C1 segment of cervical spinal cord (tissue), 14 donors: ENCODE results near the gene PROM2.
"Not testable (repeated sequence)": the region's sequence is repeated elsewhere in the genome, so short reads cannot be mapped to it uniquely, and the experiment has no call there.

Experiments used
- DNase-seq, 14 donors: peaks; one replicate each; lab custom pipeline; 2025; lab: John Stamatoyannopoulos, UW

PROM2 gene, protein sequence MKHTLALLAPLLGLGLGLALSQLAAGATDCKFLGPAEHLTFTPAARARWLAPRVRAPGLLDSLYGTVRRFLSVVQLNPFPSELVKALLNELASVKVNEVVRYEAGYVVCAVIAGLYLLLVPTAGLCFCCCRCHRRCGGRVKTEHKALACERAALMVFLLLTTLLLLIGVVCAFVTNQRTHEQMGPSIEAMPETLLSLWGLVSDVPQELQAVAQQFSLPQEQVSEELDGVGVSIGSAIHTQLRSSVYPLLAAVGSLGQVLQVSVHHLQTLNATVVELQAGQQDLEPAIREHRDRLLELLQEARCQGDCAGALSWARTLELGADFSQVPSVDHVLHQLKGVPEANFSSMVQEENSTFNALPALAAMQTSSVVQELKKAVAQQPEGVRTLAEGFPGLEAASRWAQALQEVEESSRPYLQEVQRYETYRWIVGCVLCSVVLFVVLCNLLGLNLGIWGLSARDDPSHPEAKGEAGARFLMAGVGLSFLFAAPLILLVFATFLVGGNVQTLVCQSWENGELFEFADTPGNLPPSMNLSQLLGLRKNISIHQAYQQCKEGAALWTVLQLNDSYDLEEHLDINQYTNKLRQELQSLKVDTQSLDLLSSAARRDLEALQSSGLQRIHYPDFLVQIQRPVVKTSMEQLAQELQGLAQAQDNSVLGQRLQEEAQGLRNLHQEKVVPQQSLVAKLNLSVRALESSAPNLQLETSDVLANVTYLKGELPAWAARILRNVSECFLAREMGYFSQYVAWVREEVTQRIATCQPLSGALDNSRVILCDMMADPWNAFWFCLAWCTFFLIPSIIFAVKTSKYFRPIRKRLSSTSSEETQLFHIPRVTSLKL

DNA sequence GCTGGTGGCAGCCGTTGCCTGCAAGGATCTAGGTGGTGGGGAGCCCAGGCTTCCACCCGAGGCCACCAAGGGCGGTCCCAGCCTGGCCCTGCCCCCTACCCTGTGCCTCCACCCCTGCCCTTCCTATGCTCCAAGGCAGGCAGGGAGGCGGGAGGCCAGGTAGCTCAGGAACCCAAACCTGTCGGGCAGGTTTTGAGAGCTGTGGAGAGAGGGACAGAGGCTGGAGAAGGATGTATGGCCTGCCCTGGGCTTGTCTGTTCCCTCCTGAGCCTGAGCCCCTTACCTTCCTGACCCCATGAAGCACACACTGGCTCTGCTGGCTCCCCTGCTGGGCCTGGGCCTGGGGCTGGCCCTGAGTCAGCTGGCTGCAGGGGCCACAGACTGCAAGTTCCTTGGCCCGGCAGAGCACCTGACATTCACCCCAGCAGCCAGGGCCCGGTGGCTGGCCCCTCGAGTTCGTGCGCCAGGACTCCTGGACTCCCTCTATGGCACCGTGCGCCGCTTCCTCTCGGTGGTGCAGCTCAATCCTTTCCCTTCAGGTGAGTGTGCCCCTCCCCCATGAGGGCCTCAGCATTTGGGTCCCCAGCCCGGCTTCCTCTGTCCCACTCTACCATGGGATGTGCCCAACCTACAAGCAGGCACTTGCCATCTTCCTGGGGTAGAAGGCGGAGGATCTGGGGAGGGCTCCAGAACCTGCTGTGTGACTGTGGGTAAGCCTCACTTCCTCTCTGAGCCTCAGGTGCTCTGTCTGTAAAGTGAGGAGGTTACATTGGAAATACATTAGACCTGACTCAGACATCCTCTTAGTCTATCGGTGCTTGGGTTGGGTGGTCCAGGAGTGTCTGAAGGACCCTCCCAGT, at the start of gene PROM2:
TSS of gene PROM2 (plus strand) at position 159 of the 860 bp plus-strand sequence. CDS start at position 296, 137 bp downstream.
- no peak for DNase-seq

- DNase-seq, result no peak
Measured at GRCh38 chr2:95225658-95226057, 48.6 kb upstream of the PROM2 start.

- peak in 10 of 14 donors; percentile 2 to 70 (median 36) for DNase-seq
Measured at GRCh38 chr2:95231723-95232122, 42.5 kb upstream of the PROM2 start.

DNA sequence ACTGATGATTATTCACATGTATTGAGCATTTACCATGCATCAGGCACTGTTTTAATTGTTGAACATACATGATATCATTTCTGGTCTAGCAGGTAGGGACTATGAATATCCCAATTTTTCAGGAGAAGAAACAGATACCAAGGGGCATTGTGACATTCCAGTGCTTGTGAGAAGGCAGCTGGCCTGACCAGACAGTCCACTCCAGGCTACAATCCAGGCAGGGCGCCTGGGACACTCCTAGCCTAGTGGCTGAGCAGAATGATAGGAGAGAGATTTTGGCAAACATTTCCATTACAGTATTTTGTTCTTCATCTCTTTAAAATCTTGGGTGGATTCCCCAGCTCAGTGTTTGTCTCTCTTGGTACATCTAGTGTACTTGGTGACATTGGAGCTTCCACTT, 42.0 kb upstream of the PROM2 start:
- DNase-seq, result peak in 1 of 14 donors; percentile 5

DNA sequence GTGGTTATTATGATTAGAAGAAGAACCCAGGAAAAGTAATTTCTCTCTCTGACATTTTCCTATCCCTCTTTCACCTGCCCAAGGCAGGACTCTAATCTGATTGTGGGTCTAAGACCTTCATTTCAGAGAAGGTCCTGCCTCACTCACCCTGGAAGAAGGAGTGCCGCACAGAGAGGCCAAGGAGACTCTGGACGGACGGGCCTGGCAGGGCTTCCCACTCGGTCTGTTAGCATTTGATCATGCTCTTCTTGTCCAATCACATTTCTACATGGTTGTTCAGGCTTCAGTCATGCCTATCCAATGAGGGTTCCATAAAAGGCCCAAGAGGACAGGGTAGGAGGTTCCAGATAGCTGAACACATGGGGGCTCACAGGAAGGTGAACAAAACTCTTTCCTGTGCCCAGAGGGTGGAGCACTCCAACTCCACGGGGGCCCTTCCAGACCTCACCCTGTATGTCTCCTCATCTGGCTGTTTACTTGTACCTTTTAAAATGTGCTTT, 39.9 kb upstream of the PROM2 start:
- no peak for DNase-seq

DNA sequence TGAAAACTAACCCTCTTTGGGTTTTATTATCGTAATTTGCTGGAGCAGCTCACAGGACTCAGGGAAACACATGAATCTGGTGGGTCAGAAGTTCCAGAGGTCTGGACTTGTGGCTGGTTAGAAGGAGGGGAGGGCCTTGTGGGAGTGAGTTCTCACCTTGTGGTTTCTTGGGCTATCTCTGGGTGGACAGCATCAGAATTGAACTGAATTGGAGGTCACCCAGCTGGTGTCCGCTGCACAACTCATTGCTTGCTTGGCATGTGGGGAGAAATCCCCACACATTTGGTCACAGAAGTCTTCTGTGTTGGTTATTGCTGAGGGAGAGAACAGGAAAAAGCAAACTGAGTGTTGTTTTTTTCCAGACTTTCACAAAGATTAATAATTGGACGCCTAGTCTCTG, 39.4 kb upstream of the PROM2 start:
- DNase-seq, result no peak

- DNase-seq, result no peak
Measured at GRCh38 chr2:95238131-95238530, 36.1 kb upstream of the PROM2 start.

DNA sequence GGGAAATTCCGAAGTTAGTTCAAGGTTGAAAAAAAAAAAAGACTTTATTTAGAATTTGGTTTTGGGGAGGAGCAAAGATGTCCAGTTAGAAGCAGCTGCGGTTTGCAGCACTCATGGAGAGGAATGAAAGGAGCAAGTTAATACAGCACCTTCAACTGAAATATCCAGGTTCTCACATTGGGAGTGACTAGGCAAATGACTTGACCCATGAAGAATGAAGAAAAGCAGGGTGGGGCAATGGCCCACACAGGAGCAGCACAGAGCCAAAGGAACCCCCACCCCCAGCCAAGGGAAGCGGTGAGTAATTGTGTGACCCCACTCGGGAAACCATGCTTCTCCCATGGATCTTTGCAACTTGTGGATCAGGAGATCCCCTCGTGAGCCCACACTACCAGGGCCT, 34.2 kb upstream of the PROM2 start:
- no peak for DNase-seq

GRCh38 chr2:95240556-95240955, 33.7 kb upstream of the PROM2 start:
- no peak for DNase-seq

GRCh38 chr2:95242084-95242483, 32.2 kb upstream of the PROM2 start:
- not testable (repeated sequence) for DNase-seq

- DNase-seq, result no peak
Measured at GRCh38 chr2:95258271-95258670, 16.0 kb upstream of the PROM2 start.

DNA sequence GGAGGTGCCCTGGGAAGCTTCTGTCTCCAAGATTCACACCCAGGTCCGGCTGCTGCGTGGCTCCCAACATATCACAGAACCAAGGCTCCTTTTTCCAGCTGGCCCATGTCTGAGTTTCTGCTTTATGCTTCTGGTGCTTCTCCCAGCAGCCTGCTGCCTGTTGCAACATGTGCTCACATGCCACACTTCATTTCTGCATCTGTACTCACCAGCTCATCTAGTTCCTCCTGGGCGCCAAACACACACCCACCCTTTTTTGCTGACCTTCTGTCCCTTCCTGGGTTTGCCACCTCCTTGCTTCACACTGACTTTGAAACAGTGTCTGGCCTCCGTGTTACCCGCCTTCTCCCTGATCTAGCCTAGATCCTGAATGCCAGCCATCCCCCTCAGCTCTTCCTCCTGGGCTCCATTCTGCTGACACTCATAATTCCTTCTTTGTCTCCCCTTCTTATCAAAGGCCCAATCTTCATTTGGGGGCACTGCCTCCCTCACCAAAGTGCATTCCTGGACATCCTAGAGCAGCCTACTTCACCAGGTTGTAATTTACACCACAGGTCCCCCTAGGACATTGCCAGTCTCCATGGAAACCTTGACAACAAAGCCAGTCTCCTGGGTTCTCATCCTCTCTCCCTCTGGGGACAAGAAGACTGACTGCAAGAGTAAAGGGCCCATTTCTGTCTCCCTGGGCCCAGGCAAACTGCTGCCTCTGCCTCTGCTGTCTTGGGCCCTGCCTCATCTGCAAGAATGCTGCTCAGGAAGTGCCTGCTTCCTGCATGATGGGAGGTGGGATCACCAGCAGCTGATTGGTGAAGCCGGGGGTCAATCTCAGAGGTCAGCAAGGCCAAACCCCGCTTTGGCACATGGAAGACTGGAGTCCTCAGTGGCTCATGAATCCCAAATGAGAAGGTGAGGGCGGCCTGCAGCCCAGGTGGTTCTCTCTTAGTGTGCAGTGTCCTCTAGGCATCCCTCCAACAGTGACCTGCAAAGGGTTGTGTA, 13.9 kb upstream of the PROM2 start:
- DNase-seq, result no peak

DNA sequence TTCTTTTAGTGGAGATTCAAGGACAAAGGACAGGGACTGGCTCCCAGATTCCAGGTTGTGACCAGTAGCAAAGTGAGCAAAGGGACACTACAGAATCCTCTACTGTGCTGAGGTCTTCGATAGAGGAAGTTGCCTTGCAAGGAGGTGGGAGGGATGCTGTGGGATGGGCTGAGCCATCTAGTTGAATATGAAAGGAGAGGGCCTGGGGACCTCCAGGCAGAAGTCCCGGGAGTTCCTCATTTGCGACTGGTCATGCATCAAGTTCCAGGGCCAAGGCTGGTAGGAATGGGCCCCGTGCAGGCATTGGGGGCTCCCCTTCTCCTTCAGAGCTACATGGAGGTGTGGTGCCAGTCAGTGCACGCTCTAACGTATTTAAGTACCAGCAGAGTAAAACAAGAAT, 12.6 kb upstream of the PROM2 start:
- DNase-seq, result no peak

- DNase-seq, result no peak
Measured at GRCh38 chr2:95262896-95263542, 11.2 kb upstream of the PROM2 start.

DNA sequence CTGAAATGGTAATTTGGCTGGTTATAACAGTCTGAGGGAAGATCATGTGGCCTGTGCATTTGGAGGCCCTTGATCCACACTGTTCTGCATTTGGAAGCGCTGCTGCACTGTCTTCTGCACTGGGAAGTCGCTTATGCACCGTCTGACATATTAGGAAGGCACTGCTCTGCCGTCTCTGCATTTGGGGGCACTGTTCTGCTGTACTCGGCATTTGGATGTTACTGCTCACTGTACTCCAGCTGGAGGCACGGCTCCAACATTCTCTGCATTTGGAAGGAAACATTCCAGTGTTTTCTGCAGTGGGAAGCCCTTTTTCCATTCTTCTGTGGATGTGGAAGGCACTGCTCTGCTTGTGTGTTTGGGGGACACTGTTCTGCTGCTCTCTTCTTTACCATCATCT, 9.6 kb upstream of the PROM2 start:
- DNase-seq, result peak in 5 of 14 donors; percentile 8 to 15 (median 11)

GRCh38 chr2:95265182-95265581, 9.1 kb upstream of the PROM2 start:
- DNase-seq, result no peak

DNA sequence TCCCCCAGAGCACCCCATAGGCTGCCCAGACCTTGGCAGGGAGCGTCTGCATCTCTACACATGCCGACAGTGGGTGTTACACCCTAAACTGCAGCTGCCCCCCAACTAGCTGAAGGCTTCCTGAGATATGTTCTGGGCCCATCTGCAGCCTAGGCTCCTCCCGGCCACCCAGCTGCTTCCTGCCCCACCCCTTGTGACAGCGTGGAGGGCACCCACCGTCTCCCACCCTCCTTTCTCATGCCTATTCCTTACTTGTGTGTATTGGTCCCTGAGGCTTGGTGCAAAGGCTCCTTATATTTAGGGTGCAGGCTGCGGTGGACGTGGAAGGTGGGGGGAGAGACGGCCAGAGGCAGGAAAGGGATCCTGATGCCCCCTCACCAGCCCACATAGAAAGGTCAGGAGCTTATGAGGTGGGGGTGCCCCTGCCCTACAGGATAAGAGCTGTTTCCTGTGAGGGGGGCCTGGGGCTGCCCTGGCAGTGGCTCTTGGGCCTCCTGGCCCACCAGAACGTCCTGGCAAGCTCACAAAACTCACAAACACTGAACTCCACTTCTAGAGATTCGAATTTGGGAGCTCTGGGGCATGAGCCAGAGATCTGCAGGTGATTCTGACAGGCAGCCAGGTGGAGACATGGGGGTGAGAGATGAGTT, 7.3 kb upstream of the PROM2 start:
- DNase-seq, result no peak

DNA sequence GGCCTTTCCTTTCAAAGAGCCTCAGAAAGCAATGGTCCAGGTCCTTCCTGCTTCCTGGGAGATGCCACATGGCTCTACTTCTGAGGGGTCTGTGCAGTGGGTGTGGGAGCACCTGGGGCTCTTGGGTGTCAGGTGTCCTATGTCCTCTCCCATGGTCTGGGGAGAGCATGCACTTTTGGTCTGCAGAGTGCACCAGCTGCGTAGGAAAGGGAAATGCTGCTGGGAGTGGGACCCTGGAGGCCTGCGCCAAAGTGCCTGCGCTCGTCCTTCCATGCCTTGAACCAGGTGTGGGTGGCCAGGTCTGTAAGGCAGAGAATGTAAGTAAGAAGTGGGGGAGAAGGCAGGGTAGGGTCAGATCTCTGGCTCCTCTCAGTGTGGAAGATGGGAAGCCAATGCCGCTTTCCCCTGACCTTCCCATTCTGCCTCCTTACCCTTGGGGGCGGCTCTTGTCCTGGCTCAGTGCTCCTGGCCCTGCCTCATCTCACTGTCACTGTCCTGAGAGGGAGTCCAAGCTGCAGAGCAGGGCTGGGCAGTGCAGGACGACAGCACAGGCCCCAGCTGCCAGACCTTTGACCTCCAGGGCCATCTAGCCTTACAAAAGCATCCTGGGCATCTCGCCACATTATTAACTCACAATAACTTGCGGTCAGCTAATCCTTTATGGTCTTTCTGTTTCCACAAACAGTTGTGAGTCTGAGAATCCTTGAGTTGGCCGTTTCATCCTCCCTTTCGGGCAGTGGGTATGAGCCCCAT, 6.6 kb upstream of the PROM2 start:
- DNase-seq, result no peak
